HEK293 (cell line): ENCODE measurements around the gene UBA7.

Experiments
- CTCF ChIA-PET: fragments of 350-600 bp; formaldehyde crosslinking; extraction: SDS; loops from one replicate; lab custom pipeline; 2021; ENCODE audit warnings: antibody characterized with exemption; lab: Yijun Ruan, JAX
- POLR2A ChIA-PET: fragments of 300-600 bp; formaldehyde crosslinking; extraction: SDS; loops from one replicate; lab custom pipeline; 2020; ENCODE audit warnings: antibody characterized with exemption, inconsistent platforms; lab: Yijun Ruan, JAX
- H3K27ac ChIP-seq: fragments of 200-500 bp; sonication (Bioruptor generic); 2 replicates; pipeline ENCODE4 v1.5.1; 2014; ENCODE audit warnings: low read depth, low read length, control low read depth, inconsistent platforms; ENCODE audit errors: extremely low read depth
- H3K36me3 ChIP-seq, 2 experiments: fragments of 200-500 bp in 1 of 2; sonication (Bioruptor generic) in 1 of 2; 1 replicate in 1 of 2; 2 replicates in 1 of 2; pipeline ENCODE4 v1.5.1; 2014 to 2017; ENCODE audit warnings: inconsistent platforms in 2 of 2, low read length in 2 of 2; ENCODE audit not compliant: control insufficient read depth in 2 of 2, insufficient read depth in 1 of 2
- H3K4me1 ChIP-seq: fragments of 200-500 bp; sonication (Bioruptor generic); 2 replicates; pipeline ENCODE4 v1.5.1; 2014; ENCODE audit warnings: mild to moderate bottlenecking, low read length, inconsistent platforms; ENCODE audit not compliant: control insufficient read depth, insufficient read depth
- H3K4me3 ChIP-seq: 2 replicates; pipeline ENCODE4 v1.5.1; 2011; ENCODE audit warnings: low read depth, mild to moderate bottlenecking, control low read depth, low read length, moderate library complexity
- H3K9me3 ChIP-seq: fragments of 200-500 bp; sonication (Bioruptor generic); 2 replicates; pipeline ENCODE4 v1.5.1; 2014; ENCODE audit warnings: low read depth, low read length, inconsistent platforms; ENCODE audit not compliant: control insufficient read depth, insufficient read depth
- BCL6B ChIP-seq: fragments of 450-650 bp; formaldehyde crosslinking; IDR thresholded peaks from 2 replicates; pipeline ENCODE4 v1.5.1; 2017; ENCODE audit warnings: missing biosample characterization, missing genetic modification characterization
- CTCF ChIP-seq: fragments of 450-650 bp; formaldehyde crosslinking; IDR thresholded peaks from 2 replicates; pipeline ENCODE4 v1.5.1; 2016; ENCODE audit warnings: missing biosample characterization, missing genetic modification characterization
- GLI4 ChIP-seq: fragments of 450-650 bp; formaldehyde crosslinking; IDR thresholded peaks from 2 replicates; pipeline ENCODE4 v1.5.1; 2016; ENCODE audit warnings: missing biosample characterization, missing genetic modification characterization
- KLF8 ChIP-seq: fragments of 450-650 bp; formaldehyde crosslinking; IDR thresholded peaks from 2 replicates; pipeline ENCODE4 v1.5.1; 2016; ENCODE audit warnings: missing biosample characterization, missing genetic modification characterization
- MYNN ChIP-seq: fragments of 450-650 bp; formaldehyde crosslinking; IDR thresholded peaks from 2 replicates; pipeline ENCODE4 v1.5.1; 2016; ENCODE audit warnings: missing biosample characterization, missing genetic modification characterization, borderline replicate concordance
- PRDM4 ChIP-seq: fragments of 450-650 bp; formaldehyde crosslinking; IDR thresholded peaks from 2 replicates; pipeline ENCODE4 v1.5.1; 2017; ENCODE audit warnings: missing biosample characterization, missing genetic modification characterization
- PRDM6 ChIP-seq: fragments of 450-650 bp; formaldehyde crosslinking; IDR thresholded peaks from 2 replicates; pipeline ENCODE4 v1.5.1; 2017; ENCODE audit warnings: missing biosample characterization, missing genetic modification characterization
- YY1 ChIP-seq: fragments of 450-650 bp; formaldehyde crosslinking; IDR thresholded peaks from 2 replicates; pipeline ENCODE4 v1.5.1; 2018; ENCODE audit warnings: missing biosample characterization, missing genetic modification characterization
- YY2 ChIP-seq: fragments of 450-650 bp; formaldehyde crosslinking; IDR thresholded peaks from 2 replicates; pipeline ENCODE4 v1.5.1; 2016; ENCODE audit warnings: missing biosample characterization, missing genetic modification characterization
- ZBTB17 ChIP-seq: fragments of 450-650 bp; formaldehyde crosslinking; IDR thresholded peaks from 2 replicates; pipeline ENCODE4 v1.5.1; 2016; ENCODE audit warnings: missing biosample characterization, missing genetic modification characterization
- ZBTB49 ChIP-seq: fragments of 450-650 bp; formaldehyde crosslinking; IDR thresholded peaks from 2 replicates; pipeline ENCODE4 v1.5.1; 2016; ENCODE audit warnings: missing biosample characterization, missing genetic modification characterization, low read depth
- ZBTB8A ChIP-seq: fragments of 450-650 bp; formaldehyde crosslinking; IDR thresholded peaks from 2 replicates; pipeline ENCODE4 v1.5.1; 2016; ENCODE audit warnings: missing biosample characterization, missing genetic modification characterization
- ZNF121 ChIP-seq: fragments of 450-650 bp; formaldehyde crosslinking; IDR thresholded peaks from 2 replicates; pipeline ENCODE4 v1.5.1; 2016; ENCODE audit warnings: missing biosample characterization, missing genetic modification characterization
- ZNF157 ChIP-seq: fragments of 450-650 bp; formaldehyde crosslinking; IDR thresholded peaks from 2 replicates; pipeline ENCODE4 v1.5.1; 2016; ENCODE audit warnings: missing biosample characterization, missing genetic modification characterization
- ZNF248 ChIP-seq: fragments of 450-650 bp; formaldehyde crosslinking; IDR thresholded peaks from 2 replicates; pipeline ENCODE4 v1.5.1; 2017; ENCODE audit warnings: missing biosample characterization, missing genetic modification characterization
- ZNF274 ChIP-seq, 2 experiments: fragments of 200-500 bp in 1 of 2; fragments of 450-650 bp in 1 of 2; sonication (Bioruptor generic) in 1 of 2; formaldehyde crosslinking in 1 of 2; IDR thresholded peaks; 2 replicates each; pipeline versions ENCODE4 v1.5.1 to v1.6.1; 2014 to 2016; ENCODE audit warnings: borderline replicate concordance in 1 of 2, inconsistent platforms in 1 of 2, low read length in 1 of 2, missing biosample characterization in 1 of 2, missing genetic modification characterization in 1 of 2
- ZNF335 ChIP-seq: fragments of 450-650 bp; formaldehyde crosslinking; conservative IDR thresholded peaks from 2 replicates; pipeline ENCODE4 v1.5.1; 2016; ENCODE audit warnings: missing biosample characterization, missing genetic modification characterization
- ZNF354C ChIP-seq: fragments of 450-650 bp; formaldehyde crosslinking; IDR thresholded peaks from 2 replicates; pipeline ENCODE4 v1.5.1; 2016; ENCODE audit warnings: missing biosample characterization, missing genetic modification characterization, low read depth, borderline replicate concordance
- ZNF394 ChIP-seq: fragments of 450-650 bp; formaldehyde crosslinking; IDR thresholded peaks from 2 replicates; pipeline ENCODE4 v1.5.1; 2016; ENCODE audit warnings: missing biosample characterization, missing genetic modification characterization, mild to moderate bottlenecking, moderate library complexity, borderline replicate concordance
- ZNF548 ChIP-seq: fragments of 450-650 bp; formaldehyde crosslinking; IDR thresholded peaks from 2 replicates; pipeline ENCODE4 v1.5.1; 2016; ENCODE audit warnings: missing biosample characterization, missing genetic modification characterization
- ZNF560 ChIP-seq: fragments of 450-650 bp; formaldehyde crosslinking; IDR thresholded peaks from 2 replicates; pipeline ENCODE4 v1.5.1; 2017; ENCODE audit warnings: missing biosample characterization, missing genetic modification characterization, borderline replicate concordance
- ZNF654 ChIP-seq: fragments of 450-650 bp; formaldehyde crosslinking; IDR thresholded peaks from 2 replicates; pipeline ENCODE4 v1.5.1; 2016; ENCODE audit warnings: low read depth, missing biosample characterization, missing genetic modification characterization
- ZNF664 ChIP-seq: fragments of 450-650 bp; formaldehyde crosslinking; IDR thresholded peaks from 2 replicates; pipeline ENCODE4 v1.5.1; 2016; ENCODE audit warnings: missing biosample characterization, missing genetic modification characterization
- ZSCAN30 ChIP-seq: fragments of 450-650 bp; IDR thresholded peaks from 2 replicates; pipeline ENCODE4 v1.5.1; 2018; ENCODE audit warnings: missing biosample characterization, mild to moderate bottlenecking, missing genetic modification characterization, moderate library complexity
- ZXDB ChIP-seq: fragments of 450-650 bp; formaldehyde crosslinking; IDR thresholded peaks from 2 replicates; pipeline ENCODE4 v1.5.1; 2016; ENCODE audit warnings: missing biosample characterization, missing genetic modification characterization

Gene UBA7

GRCh38 chr3:49839193-49839809 is 25.5 kb upstream of the UBA7 start:
- H3K27ac ChIP-seq, result no peak overlapping the region
- TF ChIP-seq ZSCAN30 (tag by site-specific recombination) (no peak), ZBTB17 (tag by site-specific recombination) (peak; percentile 36; the same call in 1 of the 2 replicates), ZNF548 (no peak), ZNF394 (no peak), YY2 (tag by site-specific recombination) (no peak), ZNF664 (tag by site-specific recombination) (no peak), ZNF335 (tag by site-specific recombination) (peak; percentile 51), CTCF (tag by site-specific recombination) (peak; percentile 40; the same call in 1 of the 2 replicates), ZNF654 (tag by site-specific recombination) (peak; percentile 76)
- H3K36me3 ChIP-seq, result peaks cover 4 to 84% of the 10 kb centered on the region in 2 experiments; a peak in 2 of 3 replicates
- CTCF ChIA-PET, result interaction anchor here (0.6 to 4.6 kb wide), 38 partner anchors 8 to 589 kb away, joined by 3 to 36 read pairs (median 4); partner anchors contain the start of genes AMIGO3, CDHR4, INKA1 and TRAIP
- no peaks in the 10 kb centered on the region for H3K9me3 ChIP-seq
- POLR2A ChIA-PET, result interaction anchor here (1.4 kb wide), 1 partner anchor 37 kb away, joined by 4 read pairs; the partner anchor contains the start of gene INKA1
- H3K4me1 ChIP-seq, result no peaks in the 10 kb centered on the region
- H3K4me3 ChIP-seq, result no peak overlapping the region

GRCh38 chr3:49831341-49831740 is 17.6 kb upstream of the UBA7 start:
- Histone ChIP-seq H3K36me3 (peaks cover 4 to 70% of the 10 kb centered on the region in 2 experiments; a peak in 2 of 3 replicates), H3K4me3 (no peak overlapping the region), H3K9me3 (no peaks in the 10 kb centered on the region), H3K4me1 (no peaks in the 10 kb centered on the region), H3K27ac (no peak overlapping the region)
- CTCF ChIA-PET, result no interaction called here
- POLR2A ChIA-PET, result no interaction called here
- TF ChIP-seq YY2 (tag by site-specific recombination) (no peak), ZBTB49 (no peak), ZNF354C (tag by site-specific recombination) (no peak), ZBTB8A (tag by site-specific recombination) (no peak), ZNF121 (tag by site-specific recombination) (no peak), ZXDB (tag by site-specific recombination) (no peak), ZNF157 (tag by site-specific recombination) (no peak), KLF8 (tag by site-specific recombination) (no peak), ZNF394 (no peak), PRDM4 (no peak), ZNF248 (no peak), GLI4 (tag by site-specific recombination) (no peak), PRDM6 (no peak), YY1 (tag by site-specific recombination) (no peak), BCL6B (tag by site-specific recombination) (no peak), MYNN (tag by site-specific recombination) (no peak), ZNF274 (IDR thresholded peaks at IDR 0.05; ENCODE audit: low read length) (no peak), ZNF274 (tag by site-specific recombination; IDR thresholded peaks at IDR 0.05; ENCODE audit: borderline replicate concordance) (no peak), ZNF560 (tag by site-specific recombination) (no peak)
- TF ChIP-seq, all 188 proteins: peak for 0
